Hepatocyte (in vitro differentiated cells): ENCODE measurements around the gene TSPAN32.

Experiments
- EZH2 ChIP-seq: fragments of 200-600 bp; sonication (generic); IDR thresholded peaks from 2 replicates; pipeline ENCODE4 v1.6.1; 2016; ENCODE audit warnings: antibody characterized with exemption, mild to moderate bottlenecking, borderline replicate concordance
- EZH2phosphoT487 ChIP-seq: fragments of 200-600 bp; sonication (generic); IDR thresholded peaks from one replicate; pipeline ENCODE4 v1.6.1; 2018; ENCODE audit warnings: antibody characterized with exemption, mild to moderate bottlenecking, low read depth, moderate library complexity; ENCODE audit not compliant: unreplicated experiment, severe bottlenecking
- TF ChIP-seq, protein P1 (sequence below): fragments of 200-600 bp; sonication (generic); IDR thresholded peaks from 2 replicates; pipeline ENCODE4 v1.5.1; 2016; ENCODE audit warnings: antibody characterized with exemption, mild to moderate bottlenecking; ENCODE audit not compliant: poor library complexity

DNA sequence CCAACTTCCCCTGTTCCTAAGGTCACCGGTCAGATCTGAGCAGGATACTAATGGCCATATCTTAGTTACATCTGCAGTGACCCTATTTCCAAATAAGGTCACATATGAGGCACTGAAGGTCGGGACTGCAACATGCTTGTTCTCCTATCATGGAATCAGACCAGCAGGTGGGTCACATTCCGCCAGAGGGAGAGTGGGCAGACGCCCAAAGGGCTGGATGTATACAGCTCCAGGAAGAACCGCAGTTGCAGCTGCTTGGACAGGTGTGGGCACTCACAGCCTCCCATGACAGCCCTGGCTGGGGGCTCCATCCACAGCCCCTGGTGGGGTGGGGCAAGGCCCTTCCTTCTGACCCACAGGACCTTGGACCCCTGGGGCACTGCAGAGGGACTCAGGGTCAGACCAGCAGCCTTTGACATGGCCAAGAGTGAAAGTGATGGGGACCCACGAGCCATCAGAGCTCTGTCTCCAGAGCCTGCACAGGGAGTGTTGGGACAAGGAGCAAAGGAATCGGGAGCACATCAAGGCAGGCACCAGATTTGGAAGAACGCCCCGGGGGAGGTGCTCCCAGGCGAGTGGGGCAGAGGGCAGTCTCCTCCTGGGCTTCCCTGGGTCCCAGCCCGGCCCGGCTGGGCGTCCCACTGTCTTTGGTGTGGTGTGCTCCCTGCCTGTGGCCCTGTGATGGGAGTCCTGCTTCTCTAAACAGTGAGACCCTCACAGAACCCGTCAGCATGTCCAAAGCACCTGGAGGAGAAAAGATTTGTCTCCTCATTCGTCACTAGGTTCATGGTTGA lies 62.0 kb downstream of the TSPAN32 start:
- TF ChIP-seq, protein P1, sequence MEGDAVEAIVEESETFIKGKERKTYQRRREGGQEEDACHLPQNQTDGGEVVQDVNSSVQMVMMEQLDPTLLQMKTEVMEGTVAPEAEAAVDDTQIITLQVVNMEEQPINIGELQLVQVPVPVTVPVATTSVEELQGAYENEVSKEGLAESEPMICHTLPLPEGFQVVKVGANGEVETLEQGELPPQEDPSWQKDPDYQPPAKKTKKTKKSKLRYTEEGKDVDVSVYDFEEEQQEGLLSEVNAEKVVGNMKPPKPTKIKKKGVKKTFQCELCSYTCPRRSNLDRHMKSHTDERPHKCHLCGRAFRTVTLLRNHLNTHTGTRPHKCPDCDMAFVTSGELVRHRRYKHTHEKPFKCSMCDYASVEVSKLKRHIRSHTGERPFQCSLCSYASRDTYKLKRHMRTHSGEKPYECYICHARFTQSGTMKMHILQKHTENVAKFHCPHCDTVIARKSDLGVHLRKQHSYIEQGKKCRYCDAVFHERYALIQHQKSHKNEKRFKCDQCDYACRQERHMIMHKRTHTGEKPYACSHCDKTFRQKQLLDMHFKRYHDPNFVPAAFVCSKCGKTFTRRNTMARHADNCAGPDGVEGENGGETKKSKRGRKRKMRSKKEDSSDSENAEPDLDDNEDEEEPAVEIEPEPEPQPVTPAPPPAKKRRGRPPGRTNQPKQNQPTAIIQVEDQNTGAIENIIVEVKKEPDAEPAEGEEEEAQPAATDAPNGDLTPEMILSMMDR: no peak
- TF ChIP-seq EZH2: no peak
- TF ChIP-seq EZH2phosphoT487: no peak
